HCT116 (cell line): ENCODE data around the gene UBR2. TPM values are rescaled to one million over a fixed set of nuclear protein-coding genes. Genes with fewer than 3 reads are reported as not detected.

ENCODE experiments used
- ATAC-seq: fragments of 200-7000 bp; cut with Tn5 transposase; 2 replicates; pipeline ENCODE4 v1.9.1; 2020; ENCODE audit warnings: mild to moderate bottlenecking, moderate library complexity
- BruUV-seq: library from RNA; stranded (reverse); fragments of 400-500 nt; replicated peaks from 2 replicates; lab custom pipeline; 2021; lab: Mats Ljungman, UMichigan
- CTCF ChIA-PET: fragments of 300-600 bp; sonication (Branson Sonifier 250); formaldehyde crosslinking; loops from one replicate; lab custom pipeline; 2021; ENCODE audit warnings: antibody characterized with exemption; lab: Charles Lee
- POLR2A ChIA-PET: fragments of 300-600, 350-600 bp; sonication (Branson Sonifier 250); formaldehyde crosslinking; loops from one replicate; lab custom pipeline; 2021; ENCODE audit warnings: antibody characterized with exemption; lab: Charles Lee
- RAD21 ChIA-PET, 2 experiments: fragments of 300-600 bp; sonication (Branson Sonifier 250); formaldehyde crosslinking; loops; one replicate each; lab custom pipeline; 2023; ENCODE audit warnings: low total read pairs in 2 of 2; ENCODE audit not compliant: uncharacterized antibody in 2 of 2, unreplicated experiment in 2 of 2, low non-redundant PET in 1 of 2; lab: Charles Lee
- DNase-seq: peaks from one replicate; pipeline ENCODE4 v3.0.0-alpha.2; 2010; ENCODE audit warnings: low read depth, low spot score
- H2AFZ ChIP-seq: fragments of 200-600 bp; shearing (Covaris generic), sonication (generic); 2 replicates; pipeline ENCODE4 v1.6.1; 2017; ENCODE audit warnings: low read depth, mixed run types, mixed read lengths, antibody characterized with exemption, low read length; ENCODE audit not compliant: poor library complexity, severe bottlenecking
- H3K27ac ChIP-seq: 2 replicates; pipeline ENCODE4 v1.5.1; 2012; ENCODE audit warnings: low read depth, low read length
- H3K27me3 ChIP-seq: fragments of 200-600 bp; sonication (generic); 2 replicates; pipeline ENCODE4 v1.6.1; 2016; ENCODE audit warnings: mixed run types, low read length, mixed read lengths; ENCODE audit not compliant: insufficient read depth
- H3K36me3 ChIP-seq, 2 experiments: fragments of 200-500 bp in 1 of 2; fragments of 200-600 bp in 1 of 2; sonication (Bioruptor generic) in 1 of 2; sonication (generic) in 1 of 2; 2 replicates each; pipeline versions ENCODE4 v1.5.1 to v1.6.1; 2014 to 2016; ENCODE audit warnings: low read length in 2 of 2, inconsistent platforms in 1 of 2, mixed read lengths in 1 of 2, mixed run types in 1 of 2; ENCODE audit not compliant: insufficient read depth in 2 of 2, control insufficient read depth in 1 of 2
- H3K4me1 ChIP-seq, 2 experiments: fragments of 200-600 bp in 1 of 2; sonication (generic) in 1 of 2; 2 replicates each; pipeline versions ENCODE4 v1.5.1 to v1.6.1; 2012 to 2017; ENCODE audit warnings: low read length in 2 of 2, inconsistent platforms in 1 of 2, mild to moderate bottlenecking in 1 of 2, mixed read lengths in 1 of 2, mixed run types in 1 of 2, moderate library complexity in 1 of 2; ENCODE audit not compliant: insufficient read depth in 2 of 2, control insufficient read depth in 1 of 2
- H3K4me2 ChIP-seq: fragments of 200-600 bp; sonication (generic); 2 replicates; pipeline ENCODE4 v1.6.1; 2017; ENCODE audit warnings: mixed run types, low read length, mixed read lengths
- H3K4me3 ChIP-seq, 2 experiments: fragments of 200-600 bp in 1 of 2; sonication (generic) in 1 of 2; replicated peaks in 1 of 2; 2 replicates each; pipeline ENCODE4 v1.5.1; 2011 to 2016; ENCODE audit warnings: low read length in 2 of 2, control low read depth in 1 of 2, low read depth in 1 of 2, mild to moderate bottlenecking in 1 of 2, mixed read lengths in 1 of 2, mixed run types in 1 of 2
- H3K79me2 ChIP-seq: fragments of 200-600 bp; sonication (generic); 2 replicates; pipeline ENCODE4 v1.6.1; 2017; ENCODE audit warnings: mild to moderate bottlenecking, mixed run types, low read length, moderate library complexity, mixed read lengths; ENCODE audit not compliant: insufficient read depth
- H3K9ac ChIP-seq: fragments of 200-600 bp; sonication (generic); 2 replicates; pipeline ENCODE4 v1.6.1; 2016; ENCODE audit warnings: low read length, mixed read lengths
- H3K9me2 ChIP-seq: fragments of 200-600 bp; sonication (generic), shearing (Covaris generic); 2 replicates; pipeline ENCODE4 v1.6.1; 2017; ENCODE audit warnings: mixed run types, mild to moderate bottlenecking, moderate library complexity; ENCODE audit not compliant: insufficient read depth
- H3K9me3 ChIP-seq, 2 experiments: fragments of 200-500 bp in 1 of 2; fragments of 200-600 bp in 1 of 2; sonication (Bioruptor generic) in 1 of 2; sonication (generic) in 1 of 2; 2 replicates each; pipeline ENCODE4 v1.6.1; 2014 to 2017; ENCODE audit warnings: low read length in 2 of 2, mixed read lengths in 2 of 2, inconsistent platforms in 1 of 2, low read depth in 1 of 2, mild to moderate bottlenecking in 1 of 2, mixed run types in 1 of 2, moderate library complexity in 1 of 2; ENCODE audit not compliant: control insufficient read depth in 1 of 2, insufficient read depth in 1 of 2
- H4K20me1 ChIP-seq: fragments of 200-600 bp; sonication (generic), shearing (Covaris generic); 2 replicates; pipeline ENCODE4 v1.6.1; 2017; ENCODE audit warnings: mixed run types, mild to moderate bottlenecking, moderate library complexity; ENCODE audit not compliant: insufficient read depth
- CEBPB ChIP-seq: IDR thresholded peaks from 2 replicates; pipeline ENCODE4 v1.6.1; 2012; ENCODE audit warnings: low read depth
- CTCF ChIP-seq, 3 experiments: fragments of 200-600 bp in 1 of 3; sonication (generic) in 1 of 3; IDR thresholded peaks in 2 of 3; conservative IDR thresholded peaks in 1 of 3; 2 replicates each; pipeline ENCODE4 v1.5.1; 2012 to 2017; ENCODE audit warnings: low read depth in 2 of 3, low read length in 2 of 3, antibody characterized with exemption in 1 of 3, borderline replicate concordance in 1 of 3, control low read depth in 1 of 3, mild to moderate bottlenecking in 1 of 3, mixed read lengths in 1 of 3, mixed run types in 1 of 3, moderate library complexity in 1 of 3; ENCODE audit not compliant: insufficient read depth in 1 of 3
- EGR1 ChIP-seq: IDR thresholded peaks from 2 replicates; pipeline ENCODE4 v1.6.1; 2012; ENCODE audit warnings: low read depth
- EZH2 ChIP-seq: fragments of 200-600 bp; sonication (generic); IDR thresholded peaks from 2 replicates; pipeline ENCODE4 v1.6.1; 2017; ENCODE audit warnings: antibody characterized with exemption, mixed run types
- FOSL1 ChIP-seq: IDR thresholded peaks from 2 replicates; pipeline ENCODE4 v1.6.1; 2012; ENCODE audit warnings: low read depth
- JUND ChIP-seq: IDR thresholded peaks from 2 replicates; pipeline ENCODE4 v1.6.1; 2012
- POLR2AphosphoS5 ChIP-seq: IDR thresholded peaks from 2 replicates; pipeline ENCODE4 v1.6.1; 2011; ENCODE audit warnings: mild to moderate bottlenecking, low read depth, low read length, moderate library complexity
- RAD21 ChIP-seq: IDR thresholded peaks from 2 replicates; pipeline ENCODE4 v1.6.1; 2012; ENCODE audit warnings: low read depth, mild to moderate bottlenecking
- REST ChIP-seq: IDR thresholded peaks from 2 replicates; pipeline ENCODE4 v1.6.1; 2012; ENCODE audit warnings: low read depth
- SP1 ChIP-seq: IDR thresholded peaks from 2 replicates; pipeline ENCODE4 v1.6.1; 2012; ENCODE audit warnings: low read depth
- SRF ChIP-seq: IDR thresholded peaks from 2 replicates; pipeline ENCODE4 v1.6.1; 2012; ENCODE audit warnings: low read depth
- YY1 ChIP-seq: IDR thresholded peaks from 2 replicates; pipeline ENCODE4 v1.6.1; 2011; ENCODE audit warnings: low read length, low read depth, moderate library complexity, mild to moderate bottlenecking; ENCODE audit not compliant: insufficient replicate concordance; ENCODE audit errors: extremely low read depth
- ZFX ChIP-seq: fragments of 450-650 bp; IDR thresholded peaks from 2 replicates; pipeline ENCODE4 v1.6.1; 2017
- intact Hi-C: fragments of 100-400 bp; cut with micrococcal nuclease; formaldehyde crosslinking; loops from 2 replicates; pipeline ENCODE4 v1.10.0; 2022
- total RNA-seq: library from RNA; stranded (reverse); gene quantifications from one replicate; pipeline ENCODE4 v1.2.1, GENCODE V29; 2021; ENCODE audit not compliant: unreplicated experiment
- TF ChIP-seq, protein P1 (sequence below): IDR thresholded peaks from 2 replicates; pipeline ENCODE4 v1.6.1; 2012

Gene UBR2
- total RNA-seq, 1 experiment from 2014 or later, result 20.5 TPM

DNA sequence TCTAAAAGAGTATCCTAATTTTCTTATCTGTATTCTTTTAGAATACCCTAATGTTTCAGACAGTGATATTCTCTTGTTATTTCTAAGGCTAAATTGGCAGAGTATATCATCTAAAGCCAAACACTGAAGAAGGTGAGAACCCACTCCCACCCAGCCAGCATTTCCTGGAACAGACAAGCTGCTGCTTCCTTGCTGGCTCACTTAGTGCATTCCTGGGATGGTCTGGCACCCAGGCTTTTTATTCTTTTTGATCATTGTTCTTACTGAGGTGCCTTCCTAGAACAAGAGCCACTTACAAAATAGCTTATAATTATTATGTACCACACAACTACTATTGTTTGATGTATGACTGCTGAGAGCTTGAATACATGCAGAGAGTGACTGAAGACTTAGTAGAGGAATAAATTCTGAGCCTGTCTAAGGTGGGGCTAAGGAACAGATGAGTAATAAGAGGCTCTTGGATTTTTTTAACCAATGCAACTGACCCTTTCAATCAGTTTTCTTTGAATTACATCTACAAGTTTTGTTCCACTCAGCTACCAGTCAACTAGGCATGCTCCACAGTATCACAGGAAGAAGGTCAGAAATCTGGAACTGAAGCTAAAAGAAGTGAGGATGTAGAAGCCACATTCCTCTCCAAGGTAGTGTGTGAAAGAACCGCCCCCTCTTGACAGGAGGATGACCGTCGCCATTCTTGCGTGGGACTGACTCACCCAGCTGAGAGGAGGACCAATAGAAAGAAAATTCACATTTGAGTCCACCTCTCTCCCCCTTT is 128.5 kb downstream of the UBR2 start:
- peaks cover 8 to 27% of the 10 kb centered on the region in 2 experiments; a peak in 3 of 4 replicates for H3K36me3 ChIP-seq
- no peaks in the 10 kb centered on the region for H3K27me3 ChIP-seq
- H4K20me1 ChIP-seq, result no peaks in the 10 kb centered on the region
- peaks cover 16 to 31% of the 10 kb centered on the region in 2 experiments; a peak in 3 of 4 replicates for H3K4me1 ChIP-seq
- TF ChIP-seq RAD21 (no peak), CTCF (IDR thresholded peaks at IDR 0.05 in 2 of 3, conservative IDR thresholded peaks at IDR 0.05 in 1 of 3; ENCODE audit: borderline replicate concordance in 1 of 3, insufficient read depth in 1 of 3, low read depth in 2 of 3, low read length in 2 of 3) (no peak), SRF (0 out of 2 replicates have a peak, but pooled peaks have one; percentile 18), YY1 (peak; percentile 52), FOSL1 (peak; percentile 76), SP1 (peak; percentile 39), JUND (peak; percentile 62), POLR2AphosphoS5 (peak; percentile 19; the same call in 1 of the 2 replicates), EGR1 (peak; percentile 73), CEBPB (no peak), REST (no peak), ZFX (no peak), EZH2 (no peak)
- TF ChIP-seq, protein P1, sequence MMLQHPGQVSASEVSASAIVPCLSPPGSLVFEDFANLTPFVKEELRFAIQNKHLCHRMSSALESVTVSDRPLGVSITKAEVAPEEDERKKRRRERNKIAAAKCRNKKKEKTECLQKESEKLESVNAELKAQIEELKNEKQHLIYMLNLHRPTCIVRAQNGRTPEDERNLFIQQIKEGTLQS, result no peak
- intact Hi-C loops, result no loop called here
- no peaks in the 10 kb centered on the region for H3K9me3 ChIP-seq
- ChIA-PET POLR2A (interaction anchor here (1.0 kb wide), 1 partner anchor 187 kb away, joined by 3 read pairs; the partner anchor contains the start of gene RPL7L1), RAD21 (interaction anchor here in 1 of 2 experiments (0.5 to 0.8 kb wide), 2 partner anchors 34 to 182 kb away, joined by 3 read pairs; no protein-coding TSS in a partner anchor), CTCF (interaction anchor here (0.6 to 2.0 kb wide), 5 partner anchors 26 to 186 kb away, joined by 3 to 7 read pairs (median 3); no protein-coding TSS in a partner anchor)
- ATAC-seq, result peak; percentile 89
- H3K9ac ChIP-seq, result peak overlapping the region; percentile 51
- H3K4me2 ChIP-seq, result peak overlapping the region; percentile 69
- peak overlapping the region in 1 of 2 experiments; percentile 8; a peak in 2 of 4 replicates for H3K4me3 ChIP-seq
- no peak overlapping the region for H2AFZ ChIP-seq
- no peaks in the 10 kb centered on the region for H3K79me2 ChIP-seq
- H3K27ac ChIP-seq, result peak overlapping the region; percentile 51; the same call in 1 of the 2 replicates
- H3K9me2 ChIP-seq, result no peaks in the 10 kb centered on the region
- BruUV-seq, result no TSS peak
- DNase-seq, result peak; percentile 64
